Neural progenitor cell (in vitro differentiated cells): ENCODE measurements around the gene LRFN5. TPM values are rescaled to one million over a fixed set of nuclear protein-coding genes. Genes with fewer than 3 reads are reported as not detected.
"Not testable (repeated sequence)": the region's sequence is repeated elsewhere in the genome, so short reads cannot be mapped to it uniquely, and the experiment has no call there.

ENCODE experiments used
- DNase-seq: peaks from one replicate; pipeline ENCODE4 v3.0.0-alpha.2; 2016; ENCODE audit warnings: low spot score
- H2AFZ ChIP-seq: fragments of 200-600 bp; sonication (generic); replicated peaks from 2 replicates; pipeline ENCODE4 v1.6.1; 2016; ENCODE audit warnings: antibody characterized with exemption
- H3F3A ChIP-seq: fragments of 200-600 bp; sonication (generic); 2 replicates; pipeline ENCODE4 v1.6.1; 2016; ENCODE audit warnings: antibody characterized with exemption, low read depth
- H3K27ac ChIP-seq: fragments of 200-600 bp; sonication (generic); 2 replicates; pipeline ENCODE4 v1.5.1; 2016; ENCODE audit warnings: mild to moderate bottlenecking
- H3K27me3 ChIP-seq: fragments of 200-600 bp; sonication (generic); 2 replicates; pipeline ENCODE4 v1.6.1; 2016; ENCODE audit warnings: mild to moderate bottlenecking, moderate library complexity
- H3K36me3 ChIP-seq: fragments of 200-600 bp; sonication (generic); 2 replicates; pipeline ENCODE4 v1.5.1; 2016
- H3K4me1 ChIP-seq: fragments of 200-600 bp; sonication (generic); 2 replicates; pipeline ENCODE4 v1.6.1; 2016; ENCODE audit warnings: mixed run types
- H3K4me2 ChIP-seq: fragments of 200-600 bp; sonication (generic); 2 replicates; pipeline ENCODE4 v1.6.1; 2016
- H3K4me3 ChIP-seq: fragments of 200-600 bp; sonication (generic); 2 replicates; pipeline ENCODE4 v1.5.1; 2016
- H3K79me2 ChIP-seq: fragments of 200-600 bp; sonication (generic); 2 replicates; pipeline ENCODE4 v1.6.1; 2016; ENCODE audit warnings: low read depth
- H3K9ac ChIP-seq: fragments of 200-600 bp; sonication (generic); 2 replicates; pipeline ENCODE4 v1.6.1; 2016
- H3K9me3 ChIP-seq: fragments of 200-600 bp; sonication (generic); 2 replicates; pipeline ENCODE4 v1.5.1; 2016; ENCODE audit warnings: low read depth
- H4K20me1 ChIP-seq: fragments of 200-600 bp; sonication (generic); 2 replicates; pipeline ENCODE4 v1.6.1; 2016; ENCODE audit warnings: low read depth
- H3K27ac Mint-ChIP-seq: 3 replicates; pipeline ENCODE4 v1.8.0; 2021; ENCODE audit warnings: mixed read lengths
- H3K27me3 Mint-ChIP-seq: 2 replicates; pipeline ENCODE4 v1.8.0; 2022; ENCODE audit warnings: low read depth, mild to moderate bottlenecking, inconsistent platforms, moderate library complexity, mixed read lengths; ENCODE audit not compliant: insufficient read depth
- H3K36me3 Mint-ChIP-seq: 3 replicates; pipeline ENCODE4 v1.8.0; 2021; ENCODE audit warnings: mixed read lengths
- H3K4me1 Mint-ChIP-seq: 3 replicates; pipeline ENCODE4 v1.8.0; 2021; ENCODE audit warnings: mixed read lengths
- H3K4me3 Mint-ChIP-seq: 3 replicates; pipeline ENCODE4 v1.8.0; 2021; ENCODE audit warnings: mild to moderate bottlenecking, moderate library complexity, mixed read lengths
- H3K9me3 Mint-ChIP-seq: 3 replicates; pipeline ENCODE4 v1.8.0; 2020; ENCODE audit warnings: mixed read lengths
- EZH2 ChIP-seq: fragments of 200-600 bp; sonication (generic); IDR thresholded peaks from 2 replicates; pipeline ENCODE4 v1.6.1; 2017; ENCODE audit warnings: antibody characterized with exemption, mild to moderate bottlenecking, moderate library complexity
- EZH2phosphoT487 ChIP-seq: fragments of 200-600 bp; sonication (generic); IDR thresholded peaks from 2 replicates; pipeline ENCODE4 v1.6.1; 2017; ENCODE audit warnings: antibody characterized with exemption
- total RNA-seq: library from RNA; depleted of rRNA; stranded (reverse); fragments of >200 nt; gene quantifications from 2 replicates; pipeline ENCODE4 v1.2.3, GENCODE V29; 2015; ENCODE audit warnings: low replicate concordance
- TF ChIP-seq, protein P1 (sequence below): fragments of 200-600 bp; sonication (generic); IDR thresholded peaks from 2 replicates; pipeline ENCODE4 v1.5.1; 2017; ENCODE audit warnings: antibody characterized with exemption, mild to moderate bottlenecking

The LRFN5 gene
- total RNA-seq, 1 donor from 2014 or later: 0.49 TPM

- Mint-ChIP-seq H3K9me3 (no peaks in the 10 kb centered on the region), H3K36me3 (no peaks in the 10 kb centered on the region), H3K27me3 (no peaks in the 10 kb centered on the region), H3K4me3 (no peak overlapping the region), H3K27ac (no peak overlapping the region), H3K4me1 (peaks cover 3% of the 10 kb centered on the region)
- Histone ChIP-seq H2AFZ (no peak overlapping the region), H3F3A (no peaks in the 10 kb centered on the region), H3K79me2 (no peaks in the 10 kb centered on the region), H3K4me2 (no peak overlapping the region), H3K9ac (no peak overlapping the region), H3K4me3 (no peak overlapping the region), H3K36me3 (no peaks in the 10 kb centered on the region), H3K4me1 (no peaks in the 10 kb centered on the region), H4K20me1 (no peaks in the 10 kb centered on the region), H3K27me3 (no peaks in the 10 kb centered on the region), H3K27ac (no peak overlapping the region), H3K9me3 (no peaks in the 10 kb centered on the region)
- TF ChIP-seq, protein P1, sequence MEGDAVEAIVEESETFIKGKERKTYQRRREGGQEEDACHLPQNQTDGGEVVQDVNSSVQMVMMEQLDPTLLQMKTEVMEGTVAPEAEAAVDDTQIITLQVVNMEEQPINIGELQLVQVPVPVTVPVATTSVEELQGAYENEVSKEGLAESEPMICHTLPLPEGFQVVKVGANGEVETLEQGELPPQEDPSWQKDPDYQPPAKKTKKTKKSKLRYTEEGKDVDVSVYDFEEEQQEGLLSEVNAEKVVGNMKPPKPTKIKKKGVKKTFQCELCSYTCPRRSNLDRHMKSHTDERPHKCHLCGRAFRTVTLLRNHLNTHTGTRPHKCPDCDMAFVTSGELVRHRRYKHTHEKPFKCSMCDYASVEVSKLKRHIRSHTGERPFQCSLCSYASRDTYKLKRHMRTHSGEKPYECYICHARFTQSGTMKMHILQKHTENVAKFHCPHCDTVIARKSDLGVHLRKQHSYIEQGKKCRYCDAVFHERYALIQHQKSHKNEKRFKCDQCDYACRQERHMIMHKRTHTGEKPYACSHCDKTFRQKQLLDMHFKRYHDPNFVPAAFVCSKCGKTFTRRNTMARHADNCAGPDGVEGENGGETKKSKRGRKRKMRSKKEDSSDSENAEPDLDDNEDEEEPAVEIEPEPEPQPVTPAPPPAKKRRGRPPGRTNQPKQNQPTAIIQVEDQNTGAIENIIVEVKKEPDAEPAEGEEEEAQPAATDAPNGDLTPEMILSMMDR: no peak
- no peak for TF ChIP-seq EZH2phosphoT487
- no peak for TF ChIP-seq EZH2
- DNase-seq: no peak
These were observed 294.4 kb downstream of the LRFN5 start for GRCh38 chr14:41901089-41901488.

- H3K36me3 ChIP-seq: no peaks in the 10 kb centered on the region
- no peak overlapping the region for H2AFZ ChIP-seq
- H3K9me3 ChIP-seq: no peaks in the 10 kb centered on the region
- no peaks in the 10 kb centered on the region for H3K4me1 Mint-ChIP-seq
- peaks cover 3% of the 10 kb centered on the region for H3K27me3 Mint-ChIP-seq
- H3K36me3 Mint-ChIP-seq: no peaks in the 10 kb centered on the region
- H3K4me3 ChIP-seq: no peak overlapping the region
- TF ChIP-seq EZH2: no peak
- TF ChIP-seq, protein P1: no peak
- TF ChIP-seq EZH2phosphoT487: no peak
- H3F3A ChIP-seq: no peaks in the 10 kb centered on the region
- H3K27ac ChIP-seq: no peak overlapping the region
- H3K79me2 ChIP-seq: no peaks in the 10 kb centered on the region
- H3K4me3 Mint-ChIP-seq: no peak overlapping the region
- H3K4me2 ChIP-seq: no peak overlapping the region
- H3K27me3 ChIP-seq: no peaks in the 10 kb centered on the region
- no peak for DNase-seq
- H4K20me1 ChIP-seq: no peaks in the 10 kb centered on the region
- no peak overlapping the region for H3K9ac ChIP-seq
- no peak overlapping the region for H3K27ac Mint-ChIP-seq
- no peaks in the 10 kb centered on the region for H3K4me1 ChIP-seq
- H3K9me3 Mint-ChIP-seq: no peaks in the 10 kb centered on the region
These were observed 298.8 kb downstream of the LRFN5 start for GRCh38 chr14:41905394-41905964.

DNA sequence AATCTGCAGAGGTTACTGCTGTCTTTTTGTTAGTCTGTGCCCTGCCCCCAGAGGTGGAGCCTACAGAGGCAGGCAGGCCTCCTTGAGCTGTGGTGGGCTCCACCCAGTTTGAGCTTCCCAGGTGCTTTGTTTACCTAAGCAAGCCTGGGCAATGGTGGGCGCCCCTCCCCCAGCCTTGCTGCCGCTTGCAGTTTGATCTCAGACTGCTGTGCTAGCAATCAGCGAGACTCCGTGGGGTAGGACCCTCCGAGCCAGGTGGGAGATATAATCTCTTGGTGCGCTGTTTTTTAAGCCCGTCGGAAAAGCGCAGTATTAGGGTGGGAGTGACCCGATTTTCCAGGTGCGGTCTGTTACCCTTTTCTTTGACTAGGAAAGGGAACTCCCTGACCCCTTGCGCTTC, 304.5 kb downstream of the LRFN5 start:
- not testable (repeated sequence) for DNase-seq, H3K27me3 ChIP-seq, H3K4me1 Mint-ChIP-seq, H3K36me3 ChIP-seq, H3K36me3 Mint-ChIP-seq, H3K9me3 Mint-ChIP-seq, H3K9me3 ChIP-seq, H3K9ac ChIP-seq, H3K79me2 ChIP-seq, H4K20me1 ChIP-seq, H3K27me3 Mint-ChIP-seq, H3K4me3 Mint-ChIP-seq, H3F3A ChIP-seq, H3K27ac ChIP-seq, H3K4me1 ChIP-seq, H3K27ac Mint-ChIP-seq
- peak overlapping the region; percentile 37 for H3K4me3 ChIP-seq
- peak overlapping the region; percentile 35 for H3K4me2 ChIP-seq
- H2AFZ ChIP-seq: peak overlapping the region; percentile 50

DNA sequence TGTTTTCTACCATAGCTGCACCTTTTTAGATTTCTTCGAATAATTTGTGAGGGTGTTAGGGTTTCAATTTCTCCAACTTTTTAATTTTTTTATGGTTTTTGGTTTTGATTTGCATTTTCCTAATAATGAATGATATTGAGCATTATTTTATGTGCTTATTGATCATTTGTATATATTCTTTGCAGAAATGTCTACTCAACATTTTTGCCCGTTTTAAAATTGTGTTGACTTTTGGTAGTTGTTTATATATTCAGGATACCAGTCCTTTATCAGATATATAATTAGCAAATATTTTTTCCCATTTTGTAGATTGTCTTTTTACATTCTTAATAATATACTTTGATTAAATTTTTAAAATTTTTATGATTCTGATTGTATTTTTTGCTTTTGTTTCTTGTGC, 306.7 kb downstream of the LRFN5 start:
- no peak overlapping the region for H3K4me3 ChIP-seq
- DNase-seq: no peak
- H3K4me3 Mint-ChIP-seq: no peak overlapping the region

More for the DNA sequence above, 306.7 kb downstream of the LRFN5 start:
- Histone ChIP-seq H3K79me2 (no peaks in the 10 kb centered on the region), H3K27me3 (no peaks in the 10 kb centered on the region), H3F3A (no peaks in the 10 kb centered on the region), H3K4me2 (no peak overlapping the region), H3K9me3 (no peaks in the 10 kb centered on the region), H3K27ac (no peak overlapping the region), H3K9ac (no peak overlapping the region), H4K20me1 (no peaks in the 10 kb centered on the region), H3K4me1 (no peaks in the 10 kb centered on the region), H3K36me3 (no peaks in the 10 kb centered on the region), H2AFZ (no peak overlapping the region)
- H3K36me3 Mint-ChIP-seq: no peaks in the 10 kb centered on the region
- TF ChIP-seq, protein P1: no peak
- no peak for TF ChIP-seq EZH2
- no peak for TF ChIP-seq EZH2phosphoT487
- H3K27me3 Mint-ChIP-seq: peaks cover 3% of the 10 kb centered on the region
- H3K27ac Mint-ChIP-seq: no peak overlapping the region
- H3K4me1 Mint-ChIP-seq: no peaks in the 10 kb centered on the region
- H3K9me3 Mint-ChIP-seq: no peaks in the 10 kb centered on the region
